ENCODE data around the gene SGPP1.

GRCh38 chr14:63673255-63673654 is 54.6 kb downstream of the SGPP1 start:
- TF ChIP-seq MAX (IDR thresholded peaks at IDR 0.05) (no peak), ZNF274 (IDR thresholded peaks at IDR 0.05; ENCODE audit: low read depth, low read length) (no peak), CTCF (IDR thresholded peaks at IDR 0.05 in 2 of 3, conservative IDR thresholded peaks at IDR 0.05 in 1 of 3; ENCODE audit: borderline replicate concordance in 1 of 3, insufficient read depth in 1 of 3, low read depth in 2 of 3, low read length in 2 of 3) (no peak), POLR2A (IDR thresholded peaks at IDR 0.05; ENCODE audit: borderline replicate concordance, extremely low read depth, insufficient read depth, insufficient read length) (no peak), ZBTB33 (IDR thresholded peaks at IDR 0.05; ENCODE audit: extremely low read depth, insufficient replicate concordance, low read length) (no peak), POLR2AphosphoS5 (IDR thresholded peaks at IDR 0.05; ENCODE audit: low read depth, low read length) (no peak), CEBPB (IDR thresholded peaks at IDR 0.05; ENCODE audit: low read depth) (no peak), EZH2phosphoT487 (IDR thresholded peaks at IDR 0.05; ENCODE audit: borderline replicate concordance) (no peak), YY1 (IDR thresholded peaks at IDR 0.05; ENCODE audit: extremely low read depth, insufficient replicate concordance, low read depth, low read length) (no peak), REST (IDR thresholded peaks at IDR 0.05; ENCODE audit: low read depth) (no peak), RAD21 (IDR thresholded peaks at IDR 0.05; ENCODE audit: low read depth) (no peak)

Measured in HCT116 (cell line).